GM18868 (cell line): ENCODE data around the gene GPS2.

Source experiments
- ATAC-seq: cut with Tn5 transposase; IDR thresholded peaks from one replicate; pipeline ENCODE4 v1.9.1; 2021; ENCODE audit warnings: mild to moderate bottlenecking, moderate library complexity; ENCODE audit not compliant: unreplicated experiment

The GPS2 gene

GRCh38 chr17:7314719-7315569, at the start of gene GPS2:
GPS2 (minus strand) TSS chr17:7315360; CDS start chr17:7315052, 308 bp downstream.
- peak; percentile 71 for ATAC-seq

GRCh38 chr17:7363311-7363710, 48.2 kb upstream of the GPS2 start:
- no peak for ATAC-seq

- no peak for ATAC-seq
Measured at GRCh38 chr17:7361906-7362305, 46.7 kb upstream of the GPS2 start.

GRCh38 chr17:7357381-7357780, 42.2 kb upstream of the GPS2 start:
- ATAC-seq: no peak

- no peak for ATAC-seq
Measured at GRCh38 chr17:7356756-7357155, 41.6 kb upstream of the GPS2 start.

- no peak for ATAC-seq
Measured at GRCh38 chr17:7356072-7356549, 41.0 kb upstream of the GPS2 start.

GRCh38 chr17:7355573-7355972, 40.4 kb upstream of the GPS2 start:
- ATAC-seq: no peak

GRCh38 chr17:7355053-7355452, 39.9 kb upstream of the GPS2 start, which contains the start of gene TMEM95:
TMEM95 (plus strand) TSS chr17:7355156; CDS start chr17:7355205, 49 bp downstream.
- no peak for ATAC-seq

GRCh38 chr17:7354262-7354843, 39.2 kb upstream of the GPS2 start:
- no peak for ATAC-seq

GRCh38 chr17:7352910-7353635, 37.9 kb upstream of the GPS2 start:
- ATAC-seq: no peak

- ATAC-seq: no peak
Measured at GRCh38 chr17:7352503-7352889, 37.3 kb upstream of the GPS2 start.

- ATAC-seq: peak; percentile 64
Measured at GRCh38 chr17:7351665-7352502, 36.7 kb upstream of the GPS2 start, which contains the start of gene KCTD11. KCTD11 (plus strand) TSS chr17:7352162.

- no peak for ATAC-seq
Measured at GRCh38 chr17:7348478-7349242, 33.5 kb upstream of the GPS2 start.

GRCh38 chr17:7347630-7348477, 32.7 kb upstream of the GPS2 start:
- ATAC-seq: no peak

GRCh38 chr17:7346761-7347614, 31.8 kb upstream of the GPS2 start:
- ATAC-seq: no peak

GRCh38 chr17:7343250-7343649, 28.1 kb upstream of the GPS2 start:
- ATAC-seq: no peak

GRCh38 chr17:7341842-7342241, 26.7 kb upstream of the GPS2 start:
- no peak for ATAC-seq

- no peak for ATAC-seq
Measured at GRCh38 chr17:7340179-7340578, 25.0 kb upstream of the GPS2 start.
